Panc1 (cell line): Measurements from ENCODE around the gene CDK14. TPM values are rescaled to one million over a fixed set of nuclear protein-coding genes. Genes with fewer than 3 reads are reported as not detected.

Experiments
- ATAC-seq: fragments of 200-7000 bp; cut with Tn5 transposase; 2 replicates; pipeline ENCODE4 v1.9.1; 2020; ENCODE audit warnings: mild to moderate bottlenecking, moderate library complexity
- BruUV-seq: library from RNA; stranded (reverse); fragments of 400-500 nt; replicated peaks from 2 replicates; lab custom pipeline; 2021; lab: Mats Ljungman, UMichigan
- CTCF ChIA-PET: fragments of 300-600 bp; sonication (Branson Sonifier 250); formaldehyde crosslinking; loops from one replicate; lab custom pipeline; 2022; ENCODE audit warnings: antibody characterized with exemption; lab: Charles Lee
- POLR2A ChIA-PET: fragments of 300-600 bp; sonication (Branson Sonifier 250); formaldehyde crosslinking; loops from one replicate; lab custom pipeline; 2022; ENCODE audit warnings: antibody characterized with exemption; lab: Charles Lee
- DNase-seq: peaks from one replicate; pipeline ENCODE4 v3.0.0-alpha.2; 2010; ENCODE audit warnings: low read depth, low spot score
- H3K27ac ChIP-seq: 2 replicates; pipeline ENCODE4 v1.5.1; 2011; ENCODE audit warnings: mild to moderate bottlenecking, low read length, inconsistent platforms
- H3K27me3 ChIP-seq: fragments of 200-500 bp; sonication (Bioruptor generic); 2 replicates; pipeline ENCODE4 v1.6.0; 2014; ENCODE audit warnings: low read length, inconsistent platforms; ENCODE audit not compliant: control insufficient read depth, insufficient read depth
- H3K36me3 ChIP-seq: fragments of 200-500 bp; sonication (Bioruptor generic); 2 replicates; pipeline ENCODE4 v1.5.1; 2014; ENCODE audit warnings: inconsistent platforms, mild to moderate bottlenecking, low read length, moderate library complexity; ENCODE audit not compliant: control insufficient read depth, insufficient read depth
- H3K4me1 ChIP-seq: 2 replicates; pipeline ENCODE4 v1.5.1; 2011; ENCODE audit warnings: inconsistent platforms, mild to moderate bottlenecking, low read length, moderate library complexity; ENCODE audit not compliant: control insufficient read depth, insufficient read depth
- H3K4me3 ChIP-seq, 2 experiments: 2 replicates each; pipeline ENCODE4 v1.5.1; 2011 to 2012; ENCODE audit warnings: low read depth in 2 of 2, low read length in 2 of 2, mild to moderate bottlenecking in 2 of 2, inconsistent platforms in 1 of 2, moderate library complexity in 1 of 2
- H3K9me3 ChIP-seq: fragments of 200-500 bp; sonication (Bioruptor generic); 2 replicates; pipeline ENCODE4 v1.5.1; 2014; ENCODE audit warnings: low read depth, mild to moderate bottlenecking, inconsistent platforms, low read length, moderate library complexity; ENCODE audit not compliant: control insufficient read depth, insufficient read depth
- POLR2AphosphoS5 ChIP-seq: IDR thresholded peaks from 2 replicates; pipeline ENCODE4 v1.6.1; 2012; ENCODE audit warnings: mild to moderate bottlenecking, low read depth, low read length, moderate library complexity
- SIN3A ChIP-seq: IDR thresholded peaks from 2 replicates; pipeline ENCODE4 v1.6.1; 2012; ENCODE audit warnings: low read depth, mild to moderate bottlenecking, low read length, moderate library complexity, borderline replicate concordance; ENCODE audit not compliant: insufficient read depth
- TCF7L2 ChIP-seq: IDR thresholded peaks from 2 replicates; pipeline ENCODE4 v1.6.1; 2011; ENCODE audit warnings: mild to moderate bottlenecking, low read depth, low read length, inconsistent platforms
- in situ Hi-C: cut with HindIII; loops from 2 replicates; pipeline ENCODE4 v1.10.0; 2016; ENCODE audit warnings: low sequenced_read_pairs, low pct_unique_long_range_greater_than_20kb
- intact Hi-C: fragments of 100-400 bp; cut with micrococcal nuclease; formaldehyde crosslinking; loops from one replicate; pipeline ENCODE4 v1.10.0; 2022; ENCODE audit not compliant: unreplicated experiment
- total RNA-seq: library from RNA; stranded (reverse); gene quantifications from one replicate; pipeline ENCODE4 v1.2.1, GENCODE V29; 2021; ENCODE audit not compliant: unreplicated experiment
- TF ChIP-seq, protein P1 (sequence below), 2 experiments: IDR thresholded peaks; 2 replicates each; pipeline ENCODE4 v1.6.1; 2011 to 2012; ENCODE audit warnings: low read depth in 2 of 2, control low read depth in 1 of 2, low read length in 1 of 2, mild to moderate bottlenecking in 1 of 2, moderate library complexity in 1 of 2; ENCODE audit not compliant: insufficient read depth in 1 of 2
- TF ChIP-seq, protein P2 (sequence below): fragments of 450-650 bp; IDR thresholded peaks from 2 replicates; pipeline ENCODE4 v1.5.1; 2017; ENCODE audit warnings: mild to moderate bottlenecking

CDK14 gene
- total RNA-seq, 1 experiment from 2014 or later: 3.0 TPM

DNA sequence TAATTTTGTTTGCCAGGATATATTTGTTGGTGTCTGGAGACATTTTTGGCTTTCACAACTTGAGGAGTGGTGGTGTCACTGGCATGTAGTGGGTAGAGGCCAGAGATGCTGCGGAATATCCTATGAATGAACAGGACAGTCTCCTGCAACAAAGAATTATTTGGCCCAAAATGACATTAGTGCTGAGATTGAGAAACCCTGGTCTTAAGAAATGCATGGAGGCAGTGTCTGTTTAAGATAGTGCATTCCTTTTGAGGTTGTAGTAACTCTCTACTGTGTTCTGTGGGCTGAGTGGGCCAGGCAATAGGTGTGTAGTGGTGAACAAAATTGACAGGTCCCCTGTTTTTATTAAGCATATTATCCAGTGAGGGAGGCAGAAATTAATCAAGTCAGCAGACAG is 165.5 kb downstream of the CDK14 start:
- Histone ChIP-seq H3K4me1 (no peaks in the 10 kb centered on the region), H3K4me3 (no peak overlapping the region), H3K27me3 (no peaks in the 10 kb centered on the region), H3K36me3 (no peaks in the 10 kb centered on the region), H3K9me3 (no peaks in the 10 kb centered on the region), H3K27ac (no peak overlapping the region)
- TF ChIP-seq, protein P1, sequence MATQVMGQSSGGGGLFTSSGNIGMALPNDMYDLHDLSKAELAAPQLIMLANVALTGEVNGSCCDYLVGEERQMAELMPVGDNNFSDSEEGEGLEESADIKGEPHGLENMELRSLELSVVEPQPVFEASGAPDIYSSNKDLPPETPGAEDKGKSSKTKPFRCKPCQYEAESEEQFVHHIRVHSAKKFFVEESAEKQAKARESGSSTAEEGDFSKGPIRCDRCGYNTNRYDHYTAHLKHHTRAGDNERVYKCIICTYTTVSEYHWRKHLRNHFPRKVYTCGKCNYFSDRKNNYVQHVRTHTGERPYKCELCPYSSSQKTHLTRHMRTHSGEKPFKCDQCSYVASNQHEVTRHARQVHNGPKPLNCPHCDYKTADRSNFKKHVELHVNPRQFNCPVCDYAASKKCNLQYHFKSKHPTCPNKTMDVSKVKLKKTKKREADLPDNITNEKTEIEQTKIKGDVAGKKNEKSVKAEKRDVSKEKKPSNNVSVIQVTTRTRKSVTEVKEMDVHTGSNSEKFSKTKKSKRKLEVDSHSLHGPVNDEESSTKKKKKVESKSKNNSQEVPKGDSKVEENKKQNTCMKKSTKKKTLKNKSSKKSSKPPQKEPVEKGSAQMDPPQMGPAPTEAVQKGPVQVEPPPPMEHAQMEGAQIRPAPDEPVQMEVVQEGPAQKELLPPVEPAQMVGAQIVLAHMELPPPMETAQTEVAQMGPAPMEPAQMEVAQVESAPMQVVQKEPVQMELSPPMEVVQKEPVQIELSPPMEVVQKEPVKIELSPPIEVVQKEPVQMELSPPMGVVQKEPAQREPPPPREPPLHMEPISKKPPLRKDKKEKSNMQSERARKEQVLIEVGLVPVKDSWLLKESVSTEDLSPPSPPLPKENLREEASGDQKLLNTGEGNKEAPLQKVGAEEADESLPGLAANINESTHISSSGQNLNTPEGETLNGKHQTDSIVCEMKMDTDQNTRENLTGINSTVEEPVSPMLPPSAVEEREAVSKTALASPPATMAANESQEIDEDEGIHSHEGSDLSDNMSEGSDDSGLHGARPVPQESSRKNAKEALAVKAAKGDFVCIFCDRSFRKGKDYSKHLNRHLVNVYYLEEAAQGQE (IDR thresholded peaks at IDR 0.05; ENCODE audit: insufficient read depth in 1 of 2, low read depth in 2 of 2, low read length in 1 of 2): no peak
- TF ChIP-seq, protein P2, sequence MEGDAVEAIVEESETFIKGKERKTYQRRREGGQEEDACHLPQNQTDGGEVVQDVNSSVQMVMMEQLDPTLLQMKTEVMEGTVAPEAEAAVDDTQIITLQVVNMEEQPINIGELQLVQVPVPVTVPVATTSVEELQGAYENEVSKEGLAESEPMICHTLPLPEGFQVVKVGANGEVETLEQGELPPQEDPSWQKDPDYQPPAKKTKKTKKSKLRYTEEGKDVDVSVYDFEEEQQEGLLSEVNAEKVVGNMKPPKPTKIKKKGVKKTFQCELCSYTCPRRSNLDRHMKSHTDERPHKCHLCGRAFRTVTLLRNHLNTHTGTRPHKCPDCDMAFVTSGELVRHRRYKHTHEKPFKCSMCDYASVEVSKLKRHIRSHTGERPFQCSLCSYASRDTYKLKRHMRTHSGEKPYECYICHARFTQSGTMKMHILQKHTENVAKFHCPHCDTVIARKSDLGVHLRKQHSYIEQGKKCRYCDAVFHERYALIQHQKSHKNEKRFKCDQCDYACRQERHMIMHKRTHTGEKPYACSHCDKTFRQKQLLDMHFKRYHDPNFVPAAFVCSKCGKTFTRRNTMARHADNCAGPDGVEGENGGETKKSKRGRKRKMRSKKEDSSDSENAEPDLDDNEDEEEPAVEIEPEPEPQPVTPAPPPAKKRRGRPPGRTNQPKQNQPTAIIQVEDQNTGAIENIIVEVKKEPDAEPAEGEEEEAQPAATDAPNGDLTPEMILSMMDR: no peak
- TF ChIP-seq TCF7L2: no peak
- no peak for TF ChIP-seq SIN3A
- TF ChIP-seq POLR2AphosphoS5: no peak
- CTCF ChIA-PET: no interaction called here
- ATAC-seq (no peak), DNase-seq (no peak)
- BruUV-seq: no TSS peak
- POLR2A ChIA-PET: no interaction called here
- intact Hi-C loops (no loop called here), in situ Hi-C loops (no loop called here)

DNA sequence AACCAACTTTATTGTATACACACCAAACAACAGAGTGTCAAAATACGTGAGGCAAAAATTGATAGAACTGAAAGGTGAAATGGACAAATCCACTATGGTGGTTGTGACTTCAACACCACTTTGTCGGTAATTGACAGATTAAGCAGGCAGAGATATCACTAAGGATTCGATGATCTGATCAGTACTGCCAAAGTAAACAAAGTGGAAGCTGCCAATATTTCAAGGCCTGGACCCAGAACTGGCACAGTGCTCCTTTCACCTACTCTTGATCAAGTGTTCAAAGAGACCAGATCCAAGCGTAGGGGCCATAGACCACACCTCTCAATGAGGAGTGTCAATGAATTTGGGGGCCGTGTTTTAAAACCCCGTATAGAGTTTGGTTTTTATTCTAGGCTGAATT is 167.0 kb downstream of the CDK14 start:
- no peak for ATAC-seq
- H3K27me3 ChIP-seq: no peaks in the 10 kb centered on the region
- in situ Hi-C loops (no loop called here), intact Hi-C loops (no loop called here)
- no peaks in the 10 kb centered on the region for H3K9me3 ChIP-seq
- no peaks in the 10 kb centered on the region for H3K36me3 ChIP-seq
- BruUV-seq: no TSS peak
- no peak overlapping the region for H3K27ac ChIP-seq
- DNase-seq: no peak
- H3K4me3 ChIP-seq: no peak overlapping the region
- TF ChIP-seq, protein P2: no peak
- TF ChIP-seq SIN3A (no peak), TCF7L2 (no peak), POLR2AphosphoS5 (no peak)
- TF ChIP-seq, protein P1 (IDR thresholded peaks at IDR 0.05; ENCODE audit: insufficient read depth in 1 of 2, low read depth in 2 of 2, low read length in 1 of 2): no peak
- H3K4me1 ChIP-seq: no peaks in the 10 kb centered on the region
- CTCF ChIA-PET: no interaction called here
- POLR2A ChIA-PET: no interaction called here
